ENCODE data around the gene CCDC39.

CCDC39 gene

GRCh38 chr3:180679178-180680096 is at the start of gene CCDC39:
CCDC39 (minus strand) TSS chr3:180679489; CDS start chr3:180679380, 109 bp downstream.
- Histone ChIP-seq H3K9me3 (ENCODE audit: insufficient read depth, low read length) (no peaks in the 10 kb centered on the region), H3K27me3 (ENCODE audit: low read depth, low read length) (no peaks in the 10 kb centered on the region; the same call in 1 of the 2 replicates), H3K79me2 (ENCODE audit: low read length) (no peaks in the 10 kb centered on the region), H3K4me2 (ENCODE audit: low read length) (peak within 1 kb of the TSS; percentile 72), H3K27ac (ENCODE audit: low read length) (no peak within 1 kb of the TSS), H3K9ac (ENCODE audit: low read length) (peak within 1 kb of the TSS; percentile 7; the same call in 1 of the 2 replicates), H2AFZ (ENCODE audit: low read depth, low read length) (peak within 1 kb of the TSS; percentile 74; the same call in 1 of the 2 replicates), H4K20me1 (ENCODE audit: insufficient read depth, low read length) (no peaks in the 10 kb centered on the region), H3K36me3 (replicated peaks; ENCODE audit: low read depth, low read length) (no peaks in the 10 kb centered on the region), H3K4me3 (ENCODE audit: low read length) (peak within 1 kb of the TSS; percentile 81), H3K4me1 (ENCODE audit: low read length) (peaks cover 7% of the 10 kb centered on the region)
- TF ChIP-seq, protein P1, sequence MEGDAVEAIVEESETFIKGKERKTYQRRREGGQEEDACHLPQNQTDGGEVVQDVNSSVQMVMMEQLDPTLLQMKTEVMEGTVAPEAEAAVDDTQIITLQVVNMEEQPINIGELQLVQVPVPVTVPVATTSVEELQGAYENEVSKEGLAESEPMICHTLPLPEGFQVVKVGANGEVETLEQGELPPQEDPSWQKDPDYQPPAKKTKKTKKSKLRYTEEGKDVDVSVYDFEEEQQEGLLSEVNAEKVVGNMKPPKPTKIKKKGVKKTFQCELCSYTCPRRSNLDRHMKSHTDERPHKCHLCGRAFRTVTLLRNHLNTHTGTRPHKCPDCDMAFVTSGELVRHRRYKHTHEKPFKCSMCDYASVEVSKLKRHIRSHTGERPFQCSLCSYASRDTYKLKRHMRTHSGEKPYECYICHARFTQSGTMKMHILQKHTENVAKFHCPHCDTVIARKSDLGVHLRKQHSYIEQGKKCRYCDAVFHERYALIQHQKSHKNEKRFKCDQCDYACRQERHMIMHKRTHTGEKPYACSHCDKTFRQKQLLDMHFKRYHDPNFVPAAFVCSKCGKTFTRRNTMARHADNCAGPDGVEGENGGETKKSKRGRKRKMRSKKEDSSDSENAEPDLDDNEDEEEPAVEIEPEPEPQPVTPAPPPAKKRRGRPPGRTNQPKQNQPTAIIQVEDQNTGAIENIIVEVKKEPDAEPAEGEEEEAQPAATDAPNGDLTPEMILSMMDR (IDR thresholded peaks at IDR 0.05; ENCODE audit: low read depth, low read length): no peak
- no peak for TF ChIP-seq EZH2phosphoT487 (IDR thresholded peaks at IDR 0.05; ENCODE audit: low read depth)

DNA sequence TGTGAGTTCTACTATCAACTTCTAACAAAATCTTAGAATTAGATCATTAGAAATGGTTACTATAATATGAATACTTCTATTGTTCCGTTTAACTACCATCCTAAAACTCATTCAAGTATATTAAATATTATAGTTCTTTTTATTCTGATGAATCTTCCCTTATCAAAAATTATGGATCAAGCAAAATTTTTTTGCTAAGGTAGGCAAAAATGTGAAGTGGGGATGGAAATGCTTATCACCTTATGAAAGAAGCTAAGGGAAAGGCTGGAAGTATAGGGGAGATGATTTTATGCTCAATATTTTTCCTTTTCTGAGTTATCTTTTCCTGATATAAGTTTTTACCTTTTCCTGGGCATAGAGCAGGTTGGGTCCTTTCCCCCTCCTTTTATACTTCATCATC is 40.7 kb upstream of the CCDC39 start:
- Histone ChIP-seq H3K27ac (ENCODE audit: low read length) (no peak overlapping the region), H3K4me1 (ENCODE audit: low read length) (no peaks in the 10 kb centered on the region), H3K27me3 (ENCODE audit: low read depth, low read length) (no peaks in the 10 kb centered on the region), H2AFZ (ENCODE audit: low read depth, low read length) (no peak overlapping the region), H3K4me2 (ENCODE audit: low read length) (no peak overlapping the region), H3K79me2 (ENCODE audit: low read length) (no peaks in the 10 kb centered on the region), H3K36me3 (replicated peaks; ENCODE audit: low read depth, low read length) (no peaks in the 10 kb centered on the region), H4K20me1 (ENCODE audit: insufficient read depth, low read length) (no peaks in the 10 kb centered on the region), H3K4me3 (ENCODE audit: low read length) (no peak overlapping the region), H3K9me3 (ENCODE audit: insufficient read depth, low read length) (no peaks in the 10 kb centered on the region), H3K9ac (ENCODE audit: low read length) (no peak overlapping the region)
- no peak for TF ChIP-seq EZH2phosphoT487 (IDR thresholded peaks at IDR 0.05; ENCODE audit: low read depth)
- TF ChIP-seq, protein P1 (IDR thresholded peaks at IDR 0.05; ENCODE audit: low read depth, low read length): no peak

GRCh38 chr3:180707896-180708295 is 28.6 kb upstream of the CCDC39 start:
- TF ChIP-seq EZH2phosphoT487 (IDR thresholded peaks at IDR 0.05; ENCODE audit: low read depth): no peak
- TF ChIP-seq, protein P1 (IDR thresholded peaks at IDR 0.05; ENCODE audit: low read depth, low read length): no peak
- H3K4me2 ChIP-seq (ENCODE audit: low read length): no peak overlapping the region

DNA sequence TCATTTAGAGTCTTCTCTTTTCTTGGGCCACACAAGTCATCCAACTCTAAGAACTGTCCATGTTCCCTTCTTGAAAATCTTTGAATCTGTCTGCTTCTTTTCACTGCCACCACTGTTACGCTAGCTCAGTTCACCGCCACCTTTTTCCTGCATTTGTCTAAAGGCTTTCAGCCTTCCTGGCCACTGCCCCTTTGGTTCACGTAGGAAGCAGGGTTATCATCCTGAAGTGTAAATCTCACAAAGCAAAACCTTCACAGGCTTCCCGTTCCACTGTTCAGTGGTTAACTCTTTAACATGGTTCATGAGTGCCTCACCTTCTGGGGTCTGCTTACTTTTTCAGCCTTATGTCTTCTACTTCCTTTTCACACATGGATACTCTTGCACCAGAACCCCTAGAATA is 26.3 kb upstream of the CCDC39 start:
- H3K27me3 ChIP-seq (ENCODE audit: low read depth, low read length): no peaks in the 10 kb centered on the region
- no peak overlapping the region for H3K27ac ChIP-seq (ENCODE audit: low read length)
- H4K20me1 ChIP-seq (ENCODE audit: insufficient read depth, low read length): no peaks in the 10 kb centered on the region
- H3K9ac ChIP-seq (ENCODE audit: low read length): no peak overlapping the region
- H3K4me1 ChIP-seq (ENCODE audit: low read length): no peaks in the 10 kb centered on the region
- H3K4me2 ChIP-seq (ENCODE audit: low read length): no peak overlapping the region
- no peaks in the 10 kb centered on the region for H3K79me2 ChIP-seq (ENCODE audit: low read length)
- no peak for TF ChIP-seq EZH2phosphoT487 (IDR thresholded peaks at IDR 0.05; ENCODE audit: low read depth)
- TF ChIP-seq, protein P1 (IDR thresholded peaks at IDR 0.05; ENCODE audit: low read depth, low read length): no peak
- H3K4me3 ChIP-seq (ENCODE audit: low read length): no peak overlapping the region
- H3K36me3 ChIP-seq (replicated peaks; ENCODE audit: low read depth, low read length): no peaks in the 10 kb centered on the region
- H3K9me3 ChIP-seq (ENCODE audit: insufficient read depth, low read length): no peaks in the 10 kb centered on the region
- H2AFZ ChIP-seq (ENCODE audit: low read depth, low read length): no peak overlapping the region

More at GRCh38 chr3:180707896-180708295, 28.6 kb upstream of the CCDC39 start:
- Histone ChIP-seq H3K4me1 (ENCODE audit: low read length) (no peaks in the 10 kb centered on the region), H3K4me3 (ENCODE audit: low read length) (no peak overlapping the region), H3K36me3 (replicated peaks; ENCODE audit: low read depth, low read length) (no peaks in the 10 kb centered on the region), H3K27ac (ENCODE audit: low read length) (no peak overlapping the region), H4K20me1 (ENCODE audit: insufficient read depth, low read length) (no peaks in the 10 kb centered on the region), H3K9me3 (ENCODE audit: insufficient read depth, low read length) (no peaks in the 10 kb centered on the region), H3K27me3 (ENCODE audit: low read depth, low read length) (no peaks in the 10 kb centered on the region), H3K9ac (ENCODE audit: low read length) (no peak overlapping the region), H3K79me2 (ENCODE audit: low read length) (no peaks in the 10 kb centered on the region), H2AFZ (ENCODE audit: low read depth, low read length) (no peak overlapping the region)
